Panc1 (cell line): Measurements from ENCODE around the gene ZNF446. TPM values are rescaled to one million over a fixed set of nuclear protein-coding genes. Genes with fewer than 3 reads are reported as not detected.

Experiments
- ATAC-seq: fragments of 200-7000 bp; cut with Tn5 transposase; 2 replicates; pipeline ENCODE4 v1.9.1; 2020; ENCODE audit warnings: mild to moderate bottlenecking, moderate library complexity
- BruUV-seq: library from RNA; stranded (reverse); fragments of 400-500 nt; replicated peaks from 2 replicates; lab custom pipeline; 2021; lab: Mats Ljungman, UMichigan
- CTCF ChIA-PET: fragments of 300-600 bp; sonication (Branson Sonifier 250); formaldehyde crosslinking; loops from one replicate; lab custom pipeline; 2022; ENCODE audit warnings: antibody characterized with exemption; lab: Charles Lee
- POLR2A ChIA-PET: fragments of 300-600 bp; sonication (Branson Sonifier 250); formaldehyde crosslinking; loops from one replicate; lab custom pipeline; 2022; ENCODE audit warnings: antibody characterized with exemption; lab: Charles Lee
- DNase-seq: peaks from one replicate; pipeline ENCODE4 v3.0.0-alpha.2; 2010; ENCODE audit warnings: low read depth, low spot score
- H3K27ac ChIP-seq: 2 replicates; pipeline ENCODE4 v1.5.1; 2011; ENCODE audit warnings: mild to moderate bottlenecking, low read length, inconsistent platforms
- H3K27me3 ChIP-seq: fragments of 200-500 bp; sonication (Bioruptor generic); 2 replicates; pipeline ENCODE4 v1.6.0; 2014; ENCODE audit warnings: low read length, inconsistent platforms; ENCODE audit not compliant: control insufficient read depth, insufficient read depth
- H3K36me3 ChIP-seq: fragments of 200-500 bp; sonication (Bioruptor generic); 2 replicates; pipeline ENCODE4 v1.5.1; 2014; ENCODE audit warnings: inconsistent platforms, mild to moderate bottlenecking, low read length, moderate library complexity; ENCODE audit not compliant: control insufficient read depth, insufficient read depth
- H3K4me1 ChIP-seq: 2 replicates; pipeline ENCODE4 v1.5.1; 2011; ENCODE audit warnings: inconsistent platforms, mild to moderate bottlenecking, low read length, moderate library complexity; ENCODE audit not compliant: control insufficient read depth, insufficient read depth
- H3K4me3 ChIP-seq, 2 experiments: 2 replicates each; pipeline ENCODE4 v1.5.1; 2011 to 2012; ENCODE audit warnings: low read depth in 2 of 2, low read length in 2 of 2, mild to moderate bottlenecking in 2 of 2, inconsistent platforms in 1 of 2, moderate library complexity in 1 of 2
- H3K9me3 ChIP-seq: fragments of 200-500 bp; sonication (Bioruptor generic); 2 replicates; pipeline ENCODE4 v1.5.1; 2014; ENCODE audit warnings: low read depth, mild to moderate bottlenecking, inconsistent platforms, low read length, moderate library complexity; ENCODE audit not compliant: control insufficient read depth, insufficient read depth
- CTCF ChIP-seq: fragments of 450-650 bp; IDR thresholded peaks from 2 replicates; pipeline ENCODE4 v1.5.1; 2017; ENCODE audit warnings: mild to moderate bottlenecking
- POLR2AphosphoS5 ChIP-seq: IDR thresholded peaks from 2 replicates; pipeline ENCODE4 v1.6.1; 2012; ENCODE audit warnings: mild to moderate bottlenecking, low read depth, low read length, moderate library complexity
- SIN3A ChIP-seq: IDR thresholded peaks from 2 replicates; pipeline ENCODE4 v1.6.1; 2012; ENCODE audit warnings: low read depth, mild to moderate bottlenecking, low read length, moderate library complexity, borderline replicate concordance; ENCODE audit not compliant: insufficient read depth
- TCF7L2 ChIP-seq: IDR thresholded peaks from 2 replicates; pipeline ENCODE4 v1.6.1; 2011; ENCODE audit warnings: mild to moderate bottlenecking, low read depth, low read length, inconsistent platforms
- in situ Hi-C: cut with HindIII; loops from 2 replicates; pipeline ENCODE4 v1.10.0; 2016; ENCODE audit warnings: low sequenced_read_pairs, low pct_unique_long_range_greater_than_20kb
- intact Hi-C: fragments of 100-400 bp; cut with micrococcal nuclease; formaldehyde crosslinking; loops from one replicate; pipeline ENCODE4 v1.10.0; 2022; ENCODE audit not compliant: unreplicated experiment
- total RNA-seq: library from RNA; stranded (reverse); gene quantifications from one replicate; pipeline ENCODE4 v1.2.1, GENCODE V29; 2021; ENCODE audit not compliant: unreplicated experiment
- TF ChIP-seq, protein P1 (sequence below), 2 experiments: IDR thresholded peaks; 2 replicates each; pipeline ENCODE4 v1.6.1; 2011 to 2012; ENCODE audit warnings: low read depth in 2 of 2, control low read depth in 1 of 2, low read length in 1 of 2, mild to moderate bottlenecking in 1 of 2, moderate library complexity in 1 of 2; ENCODE audit not compliant: insufficient read depth in 1 of 2

ZNF446 gene
- total RNA-seq, 1 experiment from 2014 or later = 20.7 TPM

DNA sequence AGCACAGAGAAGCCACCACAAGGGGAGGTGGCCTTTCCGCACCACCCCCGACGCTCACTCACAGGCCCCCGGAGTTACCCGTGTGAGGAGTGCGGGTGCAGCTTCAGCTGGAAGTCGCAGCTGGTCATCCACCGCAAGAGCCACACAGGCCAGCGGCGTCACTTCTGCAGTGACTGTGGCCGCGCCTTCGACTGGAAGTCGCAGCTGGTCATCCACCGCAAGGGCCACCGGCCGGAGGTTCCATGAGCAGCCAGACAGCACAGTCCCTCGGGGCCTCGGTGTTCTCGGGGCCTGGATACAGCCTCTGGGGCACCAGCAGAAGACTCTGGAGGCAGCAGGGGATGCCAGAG, 4.3 kb downstream of the ZNF446 start:
- no peak for ATAC-seq
- TF ChIP-seq TCF7L2 = no peak
- no peak for TF ChIP-seq SIN3A
- TF ChIP-seq, protein P1, sequence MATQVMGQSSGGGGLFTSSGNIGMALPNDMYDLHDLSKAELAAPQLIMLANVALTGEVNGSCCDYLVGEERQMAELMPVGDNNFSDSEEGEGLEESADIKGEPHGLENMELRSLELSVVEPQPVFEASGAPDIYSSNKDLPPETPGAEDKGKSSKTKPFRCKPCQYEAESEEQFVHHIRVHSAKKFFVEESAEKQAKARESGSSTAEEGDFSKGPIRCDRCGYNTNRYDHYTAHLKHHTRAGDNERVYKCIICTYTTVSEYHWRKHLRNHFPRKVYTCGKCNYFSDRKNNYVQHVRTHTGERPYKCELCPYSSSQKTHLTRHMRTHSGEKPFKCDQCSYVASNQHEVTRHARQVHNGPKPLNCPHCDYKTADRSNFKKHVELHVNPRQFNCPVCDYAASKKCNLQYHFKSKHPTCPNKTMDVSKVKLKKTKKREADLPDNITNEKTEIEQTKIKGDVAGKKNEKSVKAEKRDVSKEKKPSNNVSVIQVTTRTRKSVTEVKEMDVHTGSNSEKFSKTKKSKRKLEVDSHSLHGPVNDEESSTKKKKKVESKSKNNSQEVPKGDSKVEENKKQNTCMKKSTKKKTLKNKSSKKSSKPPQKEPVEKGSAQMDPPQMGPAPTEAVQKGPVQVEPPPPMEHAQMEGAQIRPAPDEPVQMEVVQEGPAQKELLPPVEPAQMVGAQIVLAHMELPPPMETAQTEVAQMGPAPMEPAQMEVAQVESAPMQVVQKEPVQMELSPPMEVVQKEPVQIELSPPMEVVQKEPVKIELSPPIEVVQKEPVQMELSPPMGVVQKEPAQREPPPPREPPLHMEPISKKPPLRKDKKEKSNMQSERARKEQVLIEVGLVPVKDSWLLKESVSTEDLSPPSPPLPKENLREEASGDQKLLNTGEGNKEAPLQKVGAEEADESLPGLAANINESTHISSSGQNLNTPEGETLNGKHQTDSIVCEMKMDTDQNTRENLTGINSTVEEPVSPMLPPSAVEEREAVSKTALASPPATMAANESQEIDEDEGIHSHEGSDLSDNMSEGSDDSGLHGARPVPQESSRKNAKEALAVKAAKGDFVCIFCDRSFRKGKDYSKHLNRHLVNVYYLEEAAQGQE (IDR thresholded peaks at IDR 0.05; ENCODE audit: insufficient read depth in 1 of 2, low read depth in 2 of 2, low read length in 1 of 2) = no peak
- no peak for TF ChIP-seq CTCF
- no peak for TF ChIP-seq POLR2AphosphoS5
- BruUV-seq = no TSS peak
- Histone ChIP-seq H3K36me3 (no peaks in the 10 kb centered on the region), H3K4me1 (0 out of 2 replicates have a peak, but pooled peaks cover 5% of the 10 kb centered on the region), H3K27me3 (no peaks in the 10 kb centered on the region), H3K9me3 (no peaks in the 10 kb centered on the region), H3K4me3 (no peak overlapping the region), H3K27ac (no peak overlapping the region)
- no peak for DNase-seq
- intact Hi-C loops (no loop called here), in situ Hi-C loops (no loop called here)
- ChIA-PET CTCF (no interaction called here), POLR2A (no interaction called here)

GRCh38 chr19:58480831-58481230, 4.7 kb downstream of the ZNF446 start:
- Histone ChIP-seq H3K27me3 (no peaks in the 10 kb centered on the region), H3K4me3 (no peak overlapping the region), H3K4me1 (0 out of 2 replicates have a peak, but pooled peaks cover 5% of the 10 kb centered on the region), H3K36me3 (no peaks in the 10 kb centered on the region), H3K9me3 (no peaks in the 10 kb centered on the region), H3K27ac (no peak overlapping the region)
- TF ChIP-seq CTCF (no peak), SIN3A (no peak), POLR2AphosphoS5 (no peak), TCF7L2 (no peak)
- TF ChIP-seq, protein P1 (IDR thresholded peaks at IDR 0.05; ENCODE audit: insufficient read depth in 1 of 2, low read depth in 2 of 2, low read length in 1 of 2) = no peak
- BruUV-seq = no TSS peak
- no peak for DNase-seq
- POLR2A ChIA-PET = interaction anchor here (0.5 kb wide), 1 partner anchor 12 kb away, joined by 9 read pairs; no protein-coding TSS in a partner anchor
- intact Hi-C loops = no loop called here
- in situ Hi-C loops = no loop called here
- CTCF ChIA-PET = no interaction called here
- no peak for ATAC-seq
